HepG2 (cell line): ENCODE results near the gene IFT22. TPM values are rescaled to one million over a fixed set of nuclear protein-coding genes. Genes with fewer than 3 reads are reported as not detected.

Experiments
- ATAC-seq: fragments of 200-7000 bp; cut with Tn5 transposase; 3 replicates; pipeline ENCODE4 v1.9.1; 2020; ENCODE audit warnings: mild to moderate bottlenecking, moderate library complexity
- BruUV-seq: library from RNA; stranded (reverse); fragments of 400-500 nt; replicated peaks from 2 replicates; lab custom pipeline; 2021; lab: Mats Ljungman, UMichigan
- CTCF ChIA-PET: fragments of 300-600 bp; formaldehyde crosslinking; extraction: SDS; loops from one replicate; lab custom pipeline; 2021; ENCODE audit warnings: low total read pairs, inconsistent platforms, low intra/inter-chr PET ratio; lab: Yijun Ruan, JAX
- POLR2A ChIA-PET: fragments of 350-600 bp; sonication (Branson Sonifier 250); formaldehyde crosslinking; loops from one replicate; lab custom pipeline; 2020; ENCODE audit warnings: antibody characterized with exemption, inconsistent platforms; lab: Yijun Ruan, JAX
- DNase-seq: peaks from one replicate; pipeline ENCODE4 v3.0.0-alpha.2; 2015; ENCODE audit warnings: low spot score
- FAIRE-seq: peaks from 3 replicates; lab custom pipeline; 2011; peaks lifted over from hg19 to GRCh38; lab: Jason Lieb, UNC
- H2AFZ ChIP-seq: one replicate; pipeline ENCODE4 v1.6.1; 2011; ENCODE audit warnings: low read length, inconsistent platforms
- H3K27ac ChIP-seq: fragments of 300-600 bp; 3 replicates; pipeline ENCODE4 v1.8.0; 2011; ENCODE audit warnings: mixed run types, mild to moderate bottlenecking, mixed read lengths, low read length, inconsistent platforms; ENCODE audit not compliant: insufficient read depth; ENCODE audit errors: extremely low read length
- H3K27me3 ChIP-seq, 2 experiments: fragments of 200-600 bp in 1 of 2; 2 replicates in 1 of 2; 3 replicates in 1 of 2; pipeline versions ENCODE4 v1.6.0 to v1.8.0; 2011; ENCODE audit warnings: low read length in 2 of 2, mild to moderate bottlenecking in 2 of 2, moderate library complexity in 2 of 2, inconsistent platforms in 1 of 2; ENCODE audit not compliant: insufficient read depth in 2 of 2, control insufficient read depth in 1 of 2
- H3K36me3 ChIP-seq, 2 experiments: fragments of 200-600 bp in 1 of 2; replicated peaks in 1 of 2; 2 replicates in 1 of 2; 3 replicates in 1 of 2; pipeline versions ENCODE4 v1.5.1 to v1.8.0; 2011; ENCODE audit warnings: low read length in 2 of 2, inconsistent platforms in 1 of 2; ENCODE audit not compliant: insufficient read depth in 2 of 2, control insufficient read depth in 1 of 2
- H3K4me1 ChIP-seq: 2 replicates; pipeline ENCODE4 v1.5.1; 2012; ENCODE audit warnings: low read length, inconsistent platforms; ENCODE audit not compliant: insufficient read depth
- H3K4me2 ChIP-seq: 2 replicates; pipeline ENCODE4 v1.6.0; 2011; ENCODE audit warnings: low read depth, low read length, inconsistent platforms
- H3K4me3 ChIP-seq, 3 experiments: fragments of 200-600 bp in 1 of 3; sonication (generic), shearing (Covaris generic) in 1 of 3; replicated peaks in 1 of 3; 2 replicates each; pipeline ENCODE4 v1.5.1; 2011 to 2016; ENCODE audit warnings: low read length in 3 of 3, inconsistent platforms in 2 of 3, low read depth in 2 of 3, mild to moderate bottlenecking in 2 of 3, control low read depth in 1 of 3, mixed read lengths in 1 of 3; ENCODE audit not compliant: insufficient read depth in 1 of 3
- H3K79me2 ChIP-seq: one replicate; pipeline ENCODE4 v1.6.1; 2011; ENCODE audit warnings: low read length, inconsistent platforms; ENCODE audit not compliant: insufficient read depth
- H3K9ac ChIP-seq: 2 replicates; pipeline ENCODE4 v1.6.0; 2011; ENCODE audit warnings: mild to moderate bottlenecking, low read depth, low read length, inconsistent platforms; ENCODE audit not compliant: insufficient read depth
- H3K9me3 ChIP-seq: 2 replicates; pipeline ENCODE4 v1.5.1; 2012; ENCODE audit warnings: mild to moderate bottlenecking, low read length
- H4K20me1 ChIP-seq: 2 replicates; pipeline ENCODE4 v1.6.0; 2011; ENCODE audit warnings: inconsistent platforms, mild to moderate bottlenecking, low read length, moderate library complexity; ENCODE audit not compliant: insufficient read depth
- ARID4A ChIP-seq: sonication (generic); formaldehyde crosslinking; IDR thresholded peaks from 2 replicates; pipeline ENCODE4 v1.5.0; 2020; ENCODE audit warnings: mild to moderate bottlenecking, missing genetic modification reagents, borderline replicate concordance
- ETV5 ChIP-seq: IDR thresholded peaks from 2 replicates; pipeline ENCODE4 v1.6.1; 2018; ENCODE audit warnings: missing biosample characterization, missing genetic modification reagents, inconsistent platforms, borderline replicate concordance
- FIP1L1 ChIP-seq: fragments of 200-400 bp; formaldehyde crosslinking; IDR thresholded peaks from 2 replicates; pipeline ENCODE4 v1.6.1; 2018; ENCODE audit warnings: low read depth, mild to moderate bottlenecking, low read length, moderate library complexity, borderline replicate concordance; ENCODE audit not compliant: insufficient read depth
- MBD4 ChIP-seq: IDR thresholded peaks from 2 replicates; pipeline ENCODE4 v1.6.1; 2012; ENCODE audit warnings: low read length, inconsistent platforms, borderline replicate concordance
- TIGD3 ChIP-seq: sonication (generic); formaldehyde crosslinking; IDR thresholded peaks from 2 replicates; pipeline ENCODE4 v1.5.1; 2020; ENCODE audit warnings: mild to moderate bottlenecking, missing genetic modification reagents, borderline replicate concordance
- ZNF670 ChIP-seq: sonication (generic); formaldehyde crosslinking; IDR thresholded peaks from 2 replicates; pipeline ENCODE4 v1.8.0; 2022; ENCODE audit warnings: mild to moderate bottlenecking, missing genetic modification reagents, borderline replicate concordance
- WGBS: methylation state at CpG from one replicate; pipeline ENCODE4 v1.1.6; 2017; ENCODE audit warnings: low lambda C conversion rate; 5-methylcytosine and 5-hydroxymethylcytosine counted together
- in situ Hi-C: cut with HindIII; loops from 2 replicates; pipeline ENCODE4 v1.10.0; 2017; ENCODE audit warnings: low pct_unique_long_range_greater_than_20kb; ENCODE audit not compliant: extremely low pct_ligation_motif_present
- intact Hi-C: fragments of 100-400 bp; cut with micrococcal nuclease; formaldehyde crosslinking; loops from one replicate; pipeline ENCODE4 v1.10.0; 2022; ENCODE audit not compliant: unreplicated experiment
- polyA plus RNA-seq, 8 experiments: library from polyadenylated mRNA; depleted of rRNA in 3 of 8; stranded (reverse) in 7 of 8; unstranded in 1 of 8; fragments of >200 nt; fragmentation: Illumina TruSeq in 4 of 8; extraction: Trizol in 4 of 8; gene quantifications; 2 replicates each; pipeline versions ENCODE4 v1.2.1 to v1.2.3, GENCODE V29; 2011 to 2016; ENCODE audit warnings: low read depth in 4 of 8, missing spikeins in 1 of 8, mixed read lengths in 1 of 8; ENCODE audit not compliant: insufficient read depth in 1 of 8
- total RNA-seq, 5 experiments: library from RNA; depleted of rRNA; stranded (reverse); fragments of >200 nt; fragmentation: Illumina TruSeq; extraction: Trizol; gene quantifications; 2 replicates each; pipeline ENCODE4 v1.2.3, GENCODE V29; 2016; ENCODE audit warnings: low read depth in 1 of 5

The IFT22 gene
- total and polyA plus RNA-seq, 2 of the 13 experiments (the other 11 are each of a cell fraction or from before 2014, with no cell fraction given): 8.9 to 14.5 TPM

- TF ChIP-seq TIGD3 (CRISPR knock-in tag) (no peak), ZNF670 (CRISPR knock-in tag) (no peak), ETV5 (no peak), MBD4 (no peak)
Observed at GRCh38 chr7:101330011-101330484, 8.4 kb upstream of the IFT22 start (continued).

GRCh38 chr7:101328159-101328558 is 6.5 kb upstream of the IFT22 start:
- Histone ChIP-seq H3K27ac (no peak overlapping the region), H3K4me3 (no peak overlapping the region), H3K36me3 (no peaks in the 10 kb centered on the region), H3K9me3 (no peaks in the 10 kb centered on the region), H4K20me1 (no peaks in the 10 kb centered on the region), H2AFZ (no peak overlapping the region), H3K9ac (no peak overlapping the region), H3K4me1 (peaks cover 11% of the 10 kb centered on the region), H3K79me2 (no peaks in the 10 kb centered on the region), H3K27me3 (no peaks in the 10 kb centered on the region; a peak in 1 of 5 replicates), H3K4me2 (no peak overlapping the region)
- no TSS peak for BruUV-seq
- in situ Hi-C loops (no loop called here), intact Hi-C loops (loop anchor here (10.0 kb wide), 1 partner anchor 67 kb away; no protein-coding TSS in a partner anchor)
- DNase-seq (no peak), ATAC-seq (no peak), FAIRE-seq (no peak)
- TF ChIP-seq ARID4A: no peak
- TF ChIP-seq FIP1L1: no peak
- CTCF ChIA-PET: no interaction called here
- POLR2A ChIA-PET: no interaction called here
- 62% methylated on average over 5 of the region's 5 CpGs for WGBS
